Measurements from ENCODE around the gene BDH2. TPM values are rescaled to one million over a fixed set of nuclear protein-coding genes. Genes with fewer than 3 reads are reported as not detected.

The BDH2 gene
- total and polyA plus RNA-seq, 7 donors = 11.2 to 18.1 (median 15.7) TPM

DNA sequence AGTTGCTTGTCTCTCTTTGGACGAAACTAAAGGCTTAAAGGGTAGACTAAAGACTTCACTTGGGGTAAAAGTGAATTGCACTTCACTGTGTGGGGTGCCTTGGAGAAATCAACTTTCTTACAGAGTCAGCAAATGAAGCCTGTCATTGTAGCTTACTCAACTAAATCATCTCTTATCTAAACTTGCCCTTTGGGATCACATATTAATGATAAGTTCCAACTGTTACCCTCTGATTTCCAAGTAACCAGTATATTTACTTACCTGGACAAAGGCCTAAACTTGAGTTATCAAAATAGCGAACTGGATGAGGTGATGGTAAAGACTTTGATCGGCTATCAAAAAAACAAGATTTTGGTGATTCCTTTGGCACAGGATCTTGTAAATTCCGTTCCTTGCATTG, 8.9 kb upstream of the BDH2 start:
- H3K9me3 ChIP-seq = no peaks in the 10 kb centered on the region
- DNase-seq (no peak), ATAC-seq (no peak)
- intact Hi-C loops (cut with DNase I) = no loop called here
- H3K36me3 ChIP-seq (ENCODE audit: insufficient read depth in 1 of 2, low read depth in 1 of 2) = no peaks in the 10 kb centered on the region
- no peak overlapping the region for H3K4me3 ChIP-seq
- TF ChIP-seq, protein P1, sequence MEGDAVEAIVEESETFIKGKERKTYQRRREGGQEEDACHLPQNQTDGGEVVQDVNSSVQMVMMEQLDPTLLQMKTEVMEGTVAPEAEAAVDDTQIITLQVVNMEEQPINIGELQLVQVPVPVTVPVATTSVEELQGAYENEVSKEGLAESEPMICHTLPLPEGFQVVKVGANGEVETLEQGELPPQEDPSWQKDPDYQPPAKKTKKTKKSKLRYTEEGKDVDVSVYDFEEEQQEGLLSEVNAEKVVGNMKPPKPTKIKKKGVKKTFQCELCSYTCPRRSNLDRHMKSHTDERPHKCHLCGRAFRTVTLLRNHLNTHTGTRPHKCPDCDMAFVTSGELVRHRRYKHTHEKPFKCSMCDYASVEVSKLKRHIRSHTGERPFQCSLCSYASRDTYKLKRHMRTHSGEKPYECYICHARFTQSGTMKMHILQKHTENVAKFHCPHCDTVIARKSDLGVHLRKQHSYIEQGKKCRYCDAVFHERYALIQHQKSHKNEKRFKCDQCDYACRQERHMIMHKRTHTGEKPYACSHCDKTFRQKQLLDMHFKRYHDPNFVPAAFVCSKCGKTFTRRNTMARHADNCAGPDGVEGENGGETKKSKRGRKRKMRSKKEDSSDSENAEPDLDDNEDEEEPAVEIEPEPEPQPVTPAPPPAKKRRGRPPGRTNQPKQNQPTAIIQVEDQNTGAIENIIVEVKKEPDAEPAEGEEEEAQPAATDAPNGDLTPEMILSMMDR (IDR thresholded peaks at IDR 0.05) = no peak
- no peak overlapping the region for H3K27ac ChIP-seq
- WGBS, 3 donors = 95 to 96% (median 95%) methylated on average over 4 of the region's 4 CpGs
- no peaks in the 10 kb centered on the region for H3K4me1 ChIP-seq
- no peaks in the 10 kb centered on the region for H3K27me3 ChIP-seq (ENCODE audit: insufficient read depth in 3 of 3, low read length in 2 of 3)

DNA sequence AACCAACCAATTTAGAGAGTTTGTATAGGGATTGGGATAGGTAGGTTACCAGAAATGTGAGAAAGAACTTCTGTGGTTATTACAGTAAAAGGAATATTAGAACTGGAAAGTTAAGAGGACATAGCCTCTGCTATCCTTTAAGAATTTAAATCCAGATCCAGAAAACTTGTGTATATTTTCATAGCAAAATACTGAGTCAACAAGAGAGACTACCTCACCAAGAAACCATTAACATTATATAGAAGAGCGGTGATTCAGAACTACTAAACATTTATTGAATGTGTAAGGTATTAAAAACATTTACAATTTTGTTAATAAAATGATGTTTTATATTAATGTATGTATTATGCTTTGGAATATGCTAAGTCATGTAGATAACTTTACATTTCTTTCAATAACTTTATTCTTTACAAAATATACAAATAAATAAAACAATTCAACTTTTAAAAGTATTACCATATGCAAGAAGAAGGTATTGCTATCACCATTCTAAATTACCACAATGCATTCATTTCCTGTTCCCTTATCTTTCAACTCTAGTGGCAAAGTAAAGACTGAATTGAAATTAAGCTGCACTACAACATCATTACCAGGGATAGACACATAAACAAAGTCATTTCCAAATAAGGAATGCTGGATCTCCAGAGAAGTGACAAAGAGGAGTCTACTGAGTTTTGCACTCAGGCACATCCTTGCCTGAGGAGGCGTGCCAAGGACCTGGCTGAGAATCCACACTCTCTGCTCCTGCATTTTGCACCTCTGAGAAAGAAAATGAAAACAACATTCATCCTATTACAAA, 6.1 kb upstream of the BDH2 start:
- H3K27ac ChIP-seq = no peak overlapping the region
- intact Hi-C loops (cut with DNase I) = no loop called here
- TF ChIP-seq, protein P1 (IDR thresholded peaks at IDR 0.05) = no peak
- H3K9me3 ChIP-seq = no peaks in the 10 kb centered on the region
- H3K4me3 ChIP-seq = no peak overlapping the region
- H3K27me3 ChIP-seq (ENCODE audit: insufficient read depth in 3 of 3, low read length in 2 of 3) = no peaks in the 10 kb centered on the region
- ATAC-seq (no peak), DNase-seq (no peak)
- H3K4me1 ChIP-seq = no peaks in the 10 kb centered on the region
- H3K36me3 ChIP-seq (ENCODE audit: insufficient read depth in 1 of 2, low read depth in 1 of 2) = no peaks in the 10 kb centered on the region
- 96 to 98% (median 97%) methylated on average over 2 of the region's 2 CpGs for WGBS, 3 donors

DNA sequence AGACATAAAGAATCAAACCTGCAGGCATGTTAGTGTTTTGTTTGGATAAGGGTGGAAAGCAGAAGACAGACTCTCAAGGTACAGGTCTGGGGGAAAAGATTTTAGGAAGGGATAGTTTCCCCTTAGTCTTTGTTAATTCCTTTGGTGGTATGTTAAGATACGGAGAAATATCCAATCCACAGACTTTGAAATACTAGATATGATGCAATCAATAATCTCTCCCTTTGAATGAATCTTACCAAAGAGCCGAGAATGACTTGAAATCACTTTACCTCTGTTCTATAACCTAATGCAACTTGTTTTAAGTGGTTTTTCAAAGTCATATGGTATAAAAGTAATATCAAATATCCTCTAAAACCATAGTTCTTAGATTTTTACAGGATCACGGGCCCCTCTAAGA, 5.3 kb upstream of the BDH2 start:
- DNase-seq (no peak), ATAC-seq (no peak)
- H3K9me3 ChIP-seq = no peaks in the 10 kb centered on the region

DNA sequence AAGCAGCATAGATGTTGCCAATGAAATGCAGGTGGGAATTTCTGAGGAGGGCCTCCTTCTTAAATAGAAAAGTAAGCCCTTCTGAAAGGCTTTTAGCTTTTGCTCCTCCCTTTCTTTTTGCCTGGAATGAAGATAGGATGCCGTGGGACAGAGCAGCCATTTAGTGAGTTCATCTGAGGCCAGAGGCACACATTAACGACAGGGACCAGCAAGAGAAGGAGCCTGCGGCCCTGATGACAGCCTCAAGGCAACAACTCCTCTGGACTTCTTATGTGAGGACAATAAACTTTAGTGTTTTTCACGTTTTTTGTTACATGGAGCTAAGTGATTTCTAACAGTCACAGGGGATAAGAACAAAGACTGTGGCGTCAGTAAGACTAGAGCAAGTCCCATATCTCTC, 1.1 kb upstream of the BDH2 start:
- Histone ChIP-seq H3K9me3 (no peaks in the 10 kb centered on the region), H3K36me3 (ENCODE audit: insufficient read depth in 1 of 2, low read depth in 1 of 2) (peaks cover 0 to 3% of the 10 kb centered on the region in 2 donors), H3K4me3 (no peak overlapping the region), H3K27me3 (ENCODE audit: insufficient read depth in 3 of 3, low read length in 2 of 3) (no peaks in the 10 kb centered on the region), H3K4me1 (peaks cover 15% of the 10 kb centered on the region), H3K27ac (no peak overlapping the region)
- intact Hi-C loops (cut with DNase I) = loop anchor here (5.0 kb wide), 2 partner anchors 478 to 653 kb away; no protein-coding TSS in a partner anchor
- WGBS, 3 donors = 56 to 65% (median 56%) methylated on average over 5 of the region's 5 CpGs
- TF ChIP-seq, protein P1 (IDR thresholded peaks at IDR 0.05) = no peak
- DNase-seq = no peak
- no peak for ATAC-seq

More for the DNA sequence above, 5.3 kb upstream of the BDH2 start:
- Histone ChIP-seq H3K36me3 (ENCODE audit: insufficient read depth in 1 of 2, low read depth in 1 of 2) (no peaks in the 10 kb centered on the region), H3K4me3 (no peak overlapping the region), H3K4me1 (no peaks in the 10 kb centered on the region), H3K27ac (no peak overlapping the region), H3K27me3 (ENCODE audit: insufficient read depth in 3 of 3, low read length in 2 of 3) (no peaks in the 10 kb centered on the region)
- TF ChIP-seq, protein P1 (IDR thresholded peaks at IDR 0.05) = no peak
- intact Hi-C loops (cut with DNase I) = loop anchor here (5.0 kb wide), 2 partner anchors 483 to 658 kb away; no protein-coding TSS in a partner anchor
- 94% methylated on average over 3 of the region's 3 CpGs for WGBS, 3 donors
